ENCODE measurements around the gene CTF1.

GRCh38 chr16:30918614-30919013, 22.2 kb downstream of the CTF1 start:
- TF ChIP-seq, protein P1, sequence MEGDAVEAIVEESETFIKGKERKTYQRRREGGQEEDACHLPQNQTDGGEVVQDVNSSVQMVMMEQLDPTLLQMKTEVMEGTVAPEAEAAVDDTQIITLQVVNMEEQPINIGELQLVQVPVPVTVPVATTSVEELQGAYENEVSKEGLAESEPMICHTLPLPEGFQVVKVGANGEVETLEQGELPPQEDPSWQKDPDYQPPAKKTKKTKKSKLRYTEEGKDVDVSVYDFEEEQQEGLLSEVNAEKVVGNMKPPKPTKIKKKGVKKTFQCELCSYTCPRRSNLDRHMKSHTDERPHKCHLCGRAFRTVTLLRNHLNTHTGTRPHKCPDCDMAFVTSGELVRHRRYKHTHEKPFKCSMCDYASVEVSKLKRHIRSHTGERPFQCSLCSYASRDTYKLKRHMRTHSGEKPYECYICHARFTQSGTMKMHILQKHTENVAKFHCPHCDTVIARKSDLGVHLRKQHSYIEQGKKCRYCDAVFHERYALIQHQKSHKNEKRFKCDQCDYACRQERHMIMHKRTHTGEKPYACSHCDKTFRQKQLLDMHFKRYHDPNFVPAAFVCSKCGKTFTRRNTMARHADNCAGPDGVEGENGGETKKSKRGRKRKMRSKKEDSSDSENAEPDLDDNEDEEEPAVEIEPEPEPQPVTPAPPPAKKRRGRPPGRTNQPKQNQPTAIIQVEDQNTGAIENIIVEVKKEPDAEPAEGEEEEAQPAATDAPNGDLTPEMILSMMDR (IDR thresholded peaks at IDR 0.05; ENCODE audit: low read length): no peak
- TF ChIP-seq EZH2phosphoT487 (IDR thresholded peaks at IDR 0.05; ENCODE audit: low read length) (no peak), EZH2 (optimal IDR thresholded peaks at IDR 0.05; ENCODE audit: low read depth, low read length) (no peak)
